Aorta (tissue), 5 donors: ENCODE data around the gene NUDT1. TPM values are rescaled to one million over a fixed set of nuclear protein-coding genes. Genes with fewer than 3 reads are reported as not detected.
A peak's percentile ranks its signal among the peaks of the same experiment; 100 is the strongest.

Experiments used
- ATAC-seq: fragments of 200-7000 bp; cut with Tn5 transposase; one replicate; pipeline ENCODE4 v1.9.1; 2022; ENCODE audit warnings: moderate library complexity; ENCODE audit not compliant: low FRiP score
- DNase-seq, 2 donors: peaks; one replicate each; pipeline ENCODE4 v3.0.0-alpha.2; 2020
- H3K27ac ChIP-seq, 2 donors: one replicate each; pipeline ENCODE4 v1.5.1; 2013; ENCODE audit warnings: low read length in 2 of 2, mild to moderate bottlenecking in 2 of 2, moderate library complexity in 2 of 2, control low read depth in 1 of 2, inconsistent platforms in 1 of 2, low read depth in 1 of 2
- H3K27me3 ChIP-seq, 2 donors: one replicate each; pipeline ENCODE4 v1.6.1; 2013; ENCODE audit warnings: control low read depth in 1 of 2, low read length in 1 of 2, mild to moderate bottlenecking in 1 of 2, moderate library complexity in 1 of 2; ENCODE audit not compliant: insufficient read depth in 2 of 2, control insufficient read depth in 1 of 2
- H3K36me3 ChIP-seq, 2 donors: one replicate each; pipeline ENCODE4 v1.6.1; 2013; ENCODE audit warnings: control low read depth in 1 of 2, low read length in 1 of 2, mild to moderate bottlenecking in 1 of 2; ENCODE audit not compliant: insufficient read depth in 2 of 2, control insufficient read depth in 1 of 2
- H3K4me1 ChIP-seq, 2 donors: one replicate each; pipeline ENCODE4 v1.6.1; 2013; ENCODE audit warnings: low read length in 2 of 2, control low read depth in 1 of 2, mild to moderate bottlenecking in 1 of 2, moderate library complexity in 1 of 2; ENCODE audit not compliant: insufficient read depth in 2 of 2, control insufficient read depth in 1 of 2
- H3K4me3 ChIP-seq, 2 donors: one replicate each; pipeline ENCODE4 v1.5.1; 2013; ENCODE audit warnings: low read length in 2 of 2, control low read depth in 1 of 2, mild to moderate bottlenecking in 1 of 2
- H3K9me3 ChIP-seq: one replicate; pipeline ENCODE4 v1.6.1; 2013; ENCODE audit warnings: mild to moderate bottlenecking, low read length; ENCODE audit not compliant: control insufficient read depth
- WGBS, 2 donors: extraction: QIAGEN DNeasy Blood & Tissue Kit; methylation state at CpG; one replicate each; pipeline ENCODE4 v1.1.7; 2013; 5-methylcytosine and 5-hydroxymethylcytosine counted together
- intact Hi-C, 2 donors: fragments of 100-400 bp; cut with DNase I; formaldehyde crosslinking; loops; one replicate each; pipeline versions ENCODE4 v1.14.2 to v1.15.0; 2022
- polyA plus RNA-seq, 2 donors: library from polyadenylated mRNA; stranded (reverse); fragments of 200-250 nt; gene quantifications; one replicate each; pipeline ENCODE4 v1.2.3, GENCODE V29; 2013
- total RNA-seq, 2 donors: library from RNA; stranded (reverse); fragmentation: NEBNext Ultra II Directional; extraction: Animal tissue kit (Norgen Biotek cat#: 25700); gene quantifications; one replicate each; pipeline ENCODE4 v1.2.1, GENCODE V29; 2021
- donor health status: healthy with polysubstance abuse.
- donor health status: Bipolar disorder and iron deficiency.
- donor health status: DM: no; HTN: no; CAD: no.
- donor health status: DM: no; HTN: no; CAD: no.
- donor health status: DM: yes; HTN: yes; CAD: no.

Gene NUDT1
- total and polyA plus RNA-seq, 4 donors: 11.1 to 30.8 (median 16.5) TPM

- H3K27ac ChIP-seq: no peak overlapping the region
- no peak overlapping the region for H3K4me3 ChIP-seq
- peaks cover 0 to 2% of the 10 kb centered on the region in 2 donors for H3K36me3 ChIP-seq
- intact Hi-C loops: loop anchor here in 1 of 2 donors (10.0 kb wide), 1 partner anchor 538 kb away; no protein-coding TSS in a partner anchor
- 68 to 78% methylated on average over 20 of the region's 20 CpGs for WGBS, 2 donors
- no peaks in the 10 kb centered on the region for H3K4me1 ChIP-seq
- no peaks in the 10 kb centered on the region for H3K27me3 ChIP-seq
- no peaks in the 10 kb centered on the region for H3K9me3 ChIP-seq
- peak in 1 of 2 donors; percentile 53 for DNase-seq
- no peak for ATAC-seq
Observed at GRCh38 chr7:2202901-2203765, 38.9 kb upstream of the NUDT1 start.

- no peaks in the 10 kb centered on the region for H3K9me3 ChIP-seq
- peaks cover 0 to 2% of the 10 kb centered on the region in 2 donors for H3K36me3 ChIP-seq
- DNase-seq (peak in 1 of 2 donors; percentile 57), ATAC-seq (no peak)
- WGBS, 2 donors: 60 to 67% methylated on average over 13 of the region's 13 CpGs
- H3K4me3 ChIP-seq: no peak overlapping the region
- intact Hi-C loops: loop anchor here in 1 of 2 donors (10.0 kb wide), 1 partner anchor 539 kb away; no protein-coding TSS in a partner anchor
- H3K27ac ChIP-seq: no peak overlapping the region
- H3K27me3 ChIP-seq: no peaks in the 10 kb centered on the region
- H3K4me1 ChIP-seq: no peaks in the 10 kb centered on the region
Observed at GRCh38 chr7:2203766-2204300, 38.2 kb upstream of the NUDT1 start.

- H3K27me3 ChIP-seq: no peaks in the 10 kb centered on the region
- 87 to 91% methylated on average over 11 of the region's 11 CpGs for WGBS, 2 donors
- DNase-seq: peak in 1 of 2 donors; percentile 69
- no peak overlapping the region for H3K27ac ChIP-seq
- no peaks in the 10 kb centered on the region for H3K36me3 ChIP-seq
- no peak for ATAC-seq
- no peak overlapping the region for H3K4me3 ChIP-seq
- H3K4me1 ChIP-seq: no peaks in the 10 kb centered on the region
- intact Hi-C loops: loop anchor here in 1 of 2 donors (10.0 kb wide), 1 partner anchor 540 kb away; no protein-coding TSS in a partner anchor
- H3K9me3 ChIP-seq: no peaks in the 10 kb centered on the region
Observed at GRCh38 chr7:2204446-2204845, 37.6 kb upstream of the NUDT1 start.

- peak in 1 of 2 donors; percentile 41 for DNase-seq
- no peaks in the 10 kb centered on the region for H3K9me3 ChIP-seq
- no peaks in the 10 kb centered on the region for H3K27me3 ChIP-seq
- 59 to 66% methylated on average over 16 of the region's 16 CpGs for WGBS, 2 donors
- no peak overlapping the region for H3K4me3 ChIP-seq
- no peaks in the 10 kb centered on the region for H3K36me3 ChIP-seq
- no peak for ATAC-seq
- no peak overlapping the region for H3K27ac ChIP-seq
- H3K4me1 ChIP-seq: no peaks in the 10 kb centered on the region
- intact Hi-C loops: loop anchor here (5.0 to 10.0 kb wide), 3 partner anchors 98 to 623 kb away; no protein-coding TSS in a partner anchor
Observed at GRCh38 chr7:2205036-2205780, 36.8 kb upstream of the NUDT1 start.

- no peaks in the 10 kb centered on the region for H3K4me1 ChIP-seq
- DNase-seq (peak in 1 of 2 donors; percentile 52), ATAC-seq (no peak)
- no peaks in the 10 kb centered on the region for H3K27me3 ChIP-seq
- H3K9me3 ChIP-seq: no peaks in the 10 kb centered on the region
- H3K36me3 ChIP-seq: peaks cover 0 to 1% of the 10 kb centered on the region in 2 donors
- H3K4me3 ChIP-seq: no peak overlapping the region
- H3K27ac ChIP-seq: no peak overlapping the region
- intact Hi-C loops: loop anchor here (5.0 to 10.0 kb wide), 3 partner anchors 101 to 626 kb away; no protein-coding TSS in a partner anchor
- 94 to 95% methylated on average over 16 of the region's 16 CpGs for WGBS, 2 donors
Observed at GRCh38 chr7:2208712-2209111, 33.3 kb upstream of the NUDT1 start.

- no peaks in the 10 kb centered on the region for H3K27me3 ChIP-seq
- DNase-seq (peak; percentile 79 to 92), ATAC-seq (peak; percentile 76)
- H3K9me3 ChIP-seq: no peaks in the 10 kb centered on the region
- no peak overlapping the region for H3K4me3 ChIP-seq
- intact Hi-C loops: loop anchor here (5.0 to 10.0 kb wide), 3 partner anchors 102 to 627 kb away; no protein-coding TSS in a partner anchor
- peaks cover 0 to 1% of the 10 kb centered on the region in 2 donors for H3K36me3 ChIP-seq
- 48 to 50% methylated on average over 18 to 21 of the region's 21 CpGs for WGBS, 2 donors
- H3K27ac ChIP-seq: no peak overlapping the region
- H3K4me1 ChIP-seq: no peaks in the 10 kb centered on the region
Observed at GRCh38 chr7:2209146-2209960, 32.7 kb upstream of the NUDT1 start.

- H3K27me3 ChIP-seq: no peaks in the 10 kb centered on the region
- no peaks in the 10 kb centered on the region for H3K4me1 ChIP-seq
- peaks cover 0 to 1% of the 10 kb centered on the region in 2 donors for H3K36me3 ChIP-seq
- H3K9me3 ChIP-seq: no peaks in the 10 kb centered on the region
- no peak overlapping the region for H3K27ac ChIP-seq
- DNase-seq (peak in 1 of 2 donors; percentile 23), ATAC-seq (no peak)
- no peak overlapping the region for H3K4me3 ChIP-seq
- intact Hi-C loops: loop anchor here (5.0 to 10.0 kb wide), 4 partner anchors 103 to 628 kb away; no protein-coding TSS in a partner anchor
- 84 to 91% methylated on average over 8 of the region's 8 CpGs for WGBS, 2 donors
Observed at GRCh38 chr7:2209961-2210323, 32.1 kb upstream of the NUDT1 start.
